Measurements from ENCODE around the gene ESAM. TPM values are rescaled to one million over a fixed set of nuclear protein-coding genes. Genes with fewer than 3 reads are reported as not detected.

Gene ESAM
- polyA plus RNA-seq, 1 experiment, result 0.06 TPM

- POLR2A ChIA-PET, result no interaction called here
- H3K27ac ChIP-seq (ENCODE audit: low read depth, low read length), result no peak overlapping the region
- no peak for DNase-seq (ENCODE audit: low read depth, low spot score)
These were observed 36.4 kb downstream of the ESAM start for GRCh38 chr11:124725719-124726105.

GRCh38 chr11:124724979-124725718, 36.9 kb downstream of the ESAM start:
- no peak overlapping the region for H3K4me3 ChIP-seq (ENCODE audit: low read depth, low read length)
- CTCF ChIA-PET, result interaction anchor here (0.5 to 1.2 kb wide), 5 partner anchors 14 to 674 kb away, joined by 3 to 5 read pairs (median 4); partner anchors contain the start of gene NRGN
- no peak for DNase-seq (ENCODE audit: low read depth, low spot score)
- no peak for TF ChIP-seq CTCF (IDR thresholded peaks at IDR 0.05; ENCODE audit: low read depth, low read length)
- H3K9me3 ChIP-seq (ENCODE audit: control insufficient read depth, insufficient read depth, low read length), result no peaks in the 10 kb centered on the region
- peaks cover 20% of the 10 kb centered on the region for H3K27me3 ChIP-seq (ENCODE audit: control insufficient read depth, insufficient read depth, low read length)
- POLR2A ChIA-PET, result interaction anchor here (0.6 kb wide), 1 partner anchor 20 kb away, joined by 3 read pairs; no protein-coding TSS in a partner anchor
- no peak overlapping the region for H3K27ac ChIP-seq (ENCODE audit: low read depth, low read length)

More at GRCh38 chr11:124725719-124726105, 36.4 kb downstream of the ESAM start:
- H3K27me3 ChIP-seq (ENCODE audit: control insufficient read depth, insufficient read depth, low read length), result peaks cover 15% of the 10 kb centered on the region
- CTCF ChIA-PET, result interaction anchor here (0.6 to 1.2 kb wide), 4 partner anchors 112 to 674 kb away, joined by 3 to 4 read pairs (median 3); no protein-coding TSS in a partner anchor
- H3K9me3 ChIP-seq (ENCODE audit: control insufficient read depth, insufficient read depth, low read length), result no peaks in the 10 kb centered on the region
- no peak for TF ChIP-seq CTCF (IDR thresholded peaks at IDR 0.05; ENCODE audit: low read depth, low read length)
- H3K4me3 ChIP-seq (ENCODE audit: low read depth, low read length), result no peak overlapping the region

GRCh38 chr11:124722176-124722575, 39.9 kb downstream of the ESAM start:
- no peaks in the 10 kb centered on the region for H3K9me3 ChIP-seq (ENCODE audit: control insufficient read depth, insufficient read depth, low read length)
- ChIA-PET CTCF (no interaction called here), POLR2A (no interaction called here)
- no peak overlapping the region for H3K27ac ChIP-seq (ENCODE audit: low read depth, low read length)
- H3K4me3 ChIP-seq (ENCODE audit: low read depth, low read length), result no peak overlapping the region
- H3K27me3 ChIP-seq (ENCODE audit: control insufficient read depth, insufficient read depth, low read length), result peaks cover 41% of the 10 kb centered on the region
- TF ChIP-seq CTCF (IDR thresholded peaks at IDR 0.05; ENCODE audit: low read depth, low read length), result no peak
- DNase-seq (ENCODE audit: low read depth, low spot score), result no peak

- ChIA-PET CTCF (interaction anchor here (0.6 to 1.2 kb wide), 3 partner anchors 48 to 837 kb away, joined by 3 to 11 read pairs (median 3); no protein-coding TSS in a partner anchor), POLR2A (no interaction called here)
- DNase-seq (ENCODE audit: low read depth, low spot score), result no peak
- no peak for TF ChIP-seq CTCF (IDR thresholded peaks at IDR 0.05; ENCODE audit: low read depth, low read length)
- peaks cover 45% of the 10 kb centered on the region for H3K27me3 ChIP-seq (ENCODE audit: control insufficient read depth, insufficient read depth, low read length)
- H3K4me3 ChIP-seq (ENCODE audit: low read depth, low read length), result no peak overlapping the region
- H3K27ac ChIP-seq (ENCODE audit: low read depth, low read length), result no peak overlapping the region
- no peaks in the 10 kb centered on the region for H3K9me3 ChIP-seq (ENCODE audit: control insufficient read depth, insufficient read depth, low read length)
These were observed 42.6 kb downstream of the ESAM start for GRCh38 chr11:124719534-124719933.

- no peak overlapping the region for H3K27ac ChIP-seq (ENCODE audit: low read depth, low read length)
- ChIA-PET POLR2A (no interaction called here), CTCF (no interaction called here)
- no peak for TF ChIP-seq CTCF (IDR thresholded peaks at IDR 0.05; ENCODE audit: low read depth, low read length)
- H3K9me3 ChIP-seq (ENCODE audit: control insufficient read depth, insufficient read depth, low read length), result no peaks in the 10 kb centered on the region
- DNase-seq (ENCODE audit: low read depth, low spot score), result no peak
- peaks cover 45% of the 10 kb centered on the region for H3K27me3 ChIP-seq (ENCODE audit: control insufficient read depth, insufficient read depth, low read length)
- H3K4me3 ChIP-seq (ENCODE audit: low read depth, low read length), result no peak overlapping the region
These were observed 43.3 kb downstream of the ESAM start for GRCh38 chr11:124718801-124719200.

Measured in AG04450 (cell line).